ENCODE data around the gene PLA2G2C.

The PLA2G2C gene

DNA sequence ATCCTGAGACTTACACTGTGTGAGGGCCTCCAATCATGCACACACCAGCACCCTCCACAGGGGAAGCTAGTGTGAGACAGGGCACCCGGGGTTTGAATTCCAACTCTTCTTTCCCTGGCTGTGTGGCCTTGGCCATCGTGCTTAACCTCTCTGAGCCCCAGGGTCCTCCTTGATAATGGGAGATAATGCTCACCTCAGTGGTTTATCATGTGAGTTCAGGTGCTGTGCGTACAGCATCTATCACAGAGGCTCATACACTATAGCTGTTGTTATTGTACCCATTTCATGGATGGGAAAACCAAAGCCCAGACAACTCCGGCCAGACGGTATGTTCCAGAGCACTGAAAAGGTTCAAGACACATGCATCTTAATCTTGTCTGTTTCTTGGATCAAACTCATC is 16.4 kb downstream of the PLA2G2C start:
- H3K4me1 ChIP-seq (ENCODE audit: control extremely low read depth in 1 of 4, control insufficient read depth in 4 of 4, insufficient read depth in 4 of 4, low read length in 3 of 4) = peaks cover 0 to 5% (median 0%) of the 10 kb centered on the region in 4 experiments
- ChIA-PET CTCF (no interaction called here), POLR2A (no interaction called here)
- H3K9me3 ChIP-seq (ENCODE audit: control extremely low read depth in 1 of 5, control insufficient read depth in 4 of 5, insufficient read depth in 2 of 5, low read depth in 1 of 5, low read length in 4 of 5) = peaks cover 0 to 9% (median 3%) of the 10 kb centered on the region in 5 experiments
- H3K27me3 ChIP-seq (replicated peaks in 2 of 5; ENCODE audit: control insufficient read depth in 4 of 5, insufficient read depth in 5 of 5, low read length in 4 of 5) = peaks cover 0 to 5% (median 0%) of the 10 kb centered on the region in 5 experiments
- H3K36me3 ChIP-seq (ENCODE audit: control insufficient read depth in 4 of 4, insufficient read depth in 4 of 4, low read length in 3 of 4) = no peaks in the 10 kb centered on the region
- no peak for DNase-seq
- no peak overlapping the region for H3K4me3 ChIP-seq (ENCODE audit: control insufficient read depth in 1 of 7, extremely low read depth in 1 of 7, insufficient read depth in 4 of 7, low read depth in 2 of 7, low read length in 6 of 7)
- H3K27ac ChIP-seq (ENCODE audit: insufficient read depth in 1 of 2, low read depth in 1 of 2, low read length in 2 of 2, poor library complexity in 1 of 2, severe bottlenecking in 2 of 2) = no peak overlapping the region
- 96% methylated on average over 4 of the region's 5 CpGs for WGBS (ENCODE audit: insufficient coverage)

- Histone ChIP-seq H3K4me3 (ENCODE audit: control insufficient read depth in 1 of 7, extremely low read depth in 1 of 7, insufficient read depth in 4 of 7, low read depth in 2 of 7, low read length in 6 of 7) (no peak overlapping the region), H3K27ac (ENCODE audit: insufficient read depth in 1 of 2, low read depth in 1 of 2, low read length in 2 of 2, poor library complexity in 1 of 2, severe bottlenecking in 2 of 2) (no peak overlapping the region), H3K36me3 (ENCODE audit: control insufficient read depth in 4 of 4, insufficient read depth in 4 of 4, low read length in 3 of 4) (no peaks in the 10 kb centered on the region), H3K4me1 (ENCODE audit: control extremely low read depth in 1 of 4, control insufficient read depth in 4 of 4, insufficient read depth in 4 of 4, low read length in 3 of 4) (peaks cover 0 to 5% (median 0%) of the 10 kb centered on the region in 4 experiments), H3K9me3 (ENCODE audit: control extremely low read depth in 1 of 5, control insufficient read depth in 4 of 5, insufficient read depth in 2 of 5, low read depth in 1 of 5, low read length in 4 of 5) (peaks cover 0 to 14% (median 13%) of the 10 kb centered on the region in 5 experiments), H3K27me3 (replicated peaks in 2 of 5; ENCODE audit: control insufficient read depth in 4 of 5, insufficient read depth in 5 of 5, low read length in 4 of 5) (peaks cover 0 to 9% (median 0%) of the 10 kb centered on the region in 5 experiments)
- no peak for DNase-seq
- POLR2A ChIA-PET = no interaction called here
- CTCF ChIA-PET = interaction anchor here (1.1 kb wide), 1 partner anchor 10 kb away, joined by 3 read pairs; no protein-coding TSS in a partner anchor
- 98% methylated on average over 5 of the region's 9 CpGs for WGBS (ENCODE audit: insufficient coverage)
Measured at GRCh38 chr1:20168564-20169491, 17.5 kb downstream of the PLA2G2C start.

GRCh38 chr1:20167126-20167525 is 19.2 kb downstream of the PLA2G2C start:
- H3K27me3 ChIP-seq (replicated peaks in 2 of 5; ENCODE audit: control insufficient read depth in 4 of 5, insufficient read depth in 5 of 5, low read length in 4 of 5) = peaks cover 0 to 9% (median 0%) of the 10 kb centered on the region in 5 experiments
- ChIA-PET POLR2A (no interaction called here), CTCF (interaction anchor here (1.2 kb wide), 1 partner anchor 45 kb away, joined by 5 read pairs; no protein-coding TSS in a partner anchor)
- 99% methylated on average over 8 of the region's 8 CpGs for WGBS (ENCODE audit: insufficient coverage)
- peaks cover 0 to 22% (median 13%) of the 10 kb centered on the region in 5 experiments for H3K9me3 ChIP-seq (ENCODE audit: control extremely low read depth in 1 of 5, control insufficient read depth in 4 of 5, insufficient read depth in 2 of 5, low read depth in 1 of 5, low read length in 4 of 5)
- no peaks in the 10 kb centered on the region for H3K36me3 ChIP-seq (ENCODE audit: control insufficient read depth in 4 of 4, insufficient read depth in 4 of 4, low read length in 3 of 4)
- H3K4me3 ChIP-seq (ENCODE audit: control insufficient read depth in 1 of 7, extremely low read depth in 1 of 7, insufficient read depth in 4 of 7, low read depth in 2 of 7, low read length in 6 of 7) = no peak overlapping the region
- no peak overlapping the region for H3K27ac ChIP-seq (ENCODE audit: insufficient read depth in 1 of 2, low read depth in 1 of 2, low read length in 2 of 2, poor library complexity in 1 of 2, severe bottlenecking in 2 of 2)
- H3K4me1 ChIP-seq (ENCODE audit: control extremely low read depth in 1 of 4, control insufficient read depth in 4 of 4, insufficient read depth in 4 of 4, low read length in 3 of 4) = peaks cover 0 to 5% (median 0%) of the 10 kb centered on the region in 4 experiments
- no peak for DNase-seq

- peaks cover 0 to 9% (median 0%) of the 10 kb centered on the region in 5 experiments for H3K27me3 ChIP-seq (replicated peaks in 2 of 5; ENCODE audit: control insufficient read depth in 4 of 5, insufficient read depth in 5 of 5, low read length in 4 of 5)
- peaks cover 0 to under 1% (median 0%) of the 10 kb centered on the region in 4 experiments for H3K4me1 ChIP-seq (ENCODE audit: control extremely low read depth in 1 of 4, control insufficient read depth in 4 of 4, insufficient read depth in 4 of 4, low read length in 3 of 4)
- DNase-seq = no peak
- ChIA-PET CTCF (interaction anchor here (0.9 to 1.5 kb wide), 2 partner anchors 8 to 29 kb away, joined by 4 to 5 read pairs; no protein-coding TSS in a partner anchor), POLR2A (no interaction called here)
- H3K9me3 ChIP-seq (ENCODE audit: control extremely low read depth in 1 of 5, control insufficient read depth in 4 of 5, insufficient read depth in 2 of 5, low read depth in 1 of 5, low read length in 4 of 5) = peaks cover 0 to 28% (median 18%) of the 10 kb centered on the region in 5 experiments
- 92% methylated on average over 16 of the region's 17 CpGs for WGBS (ENCODE audit: insufficient coverage)
- no peak overlapping the region for H3K27ac ChIP-seq (ENCODE audit: insufficient read depth in 1 of 2, low read depth in 1 of 2, low read length in 2 of 2, poor library complexity in 1 of 2, severe bottlenecking in 2 of 2)
- no peaks in the 10 kb centered on the region for H3K36me3 ChIP-seq (ENCODE audit: control insufficient read depth in 4 of 4, insufficient read depth in 4 of 4, low read length in 3 of 4)
- H3K4me3 ChIP-seq (ENCODE audit: control insufficient read depth in 1 of 7, extremely low read depth in 1 of 7, insufficient read depth in 4 of 7, low read depth in 2 of 7, low read length in 6 of 7) = no peak overlapping the region
Measured at GRCh38 chr1:20166051-20166450, 20.3 kb downstream of the PLA2G2C start.

GRCh38 chr1:20165522-20165951 is 20.8 kb downstream of the PLA2G2C start:
- Histone ChIP-seq H3K9me3 (ENCODE audit: control extremely low read depth in 1 of 5, control insufficient read depth in 4 of 5, insufficient read depth in 2 of 5, low read depth in 1 of 5, low read length in 4 of 5) (peaks cover 0 to 34% (median 23%) of the 10 kb centered on the region in 5 experiments), H3K27ac (ENCODE audit: insufficient read depth in 1 of 2, low read depth in 1 of 2, low read length in 2 of 2, poor library complexity in 1 of 2, severe bottlenecking in 2 of 2) (no peak overlapping the region), H3K36me3 (ENCODE audit: control insufficient read depth in 4 of 4, insufficient read depth in 4 of 4, low read length in 3 of 4) (no peaks in the 10 kb centered on the region), H3K4me1 (ENCODE audit: control extremely low read depth in 1 of 4, control insufficient read depth in 4 of 4, insufficient read depth in 4 of 4, low read length in 3 of 4) (no peaks in the 10 kb centered on the region), H3K27me3 (replicated peaks in 2 of 5; ENCODE audit: control insufficient read depth in 4 of 5, insufficient read depth in 5 of 5, low read length in 4 of 5) (peaks cover 0 to 9% (median 0%) of the 10 kb centered on the region in 5 experiments), H3K4me3 (ENCODE audit: control insufficient read depth in 1 of 7, extremely low read depth in 1 of 7, insufficient read depth in 4 of 7, low read depth in 2 of 7, low read length in 6 of 7) (no peak overlapping the region)
- WGBS (ENCODE audit: insufficient coverage) = 97% methylated on average over 5 of the region's 16 CpGs
- DNase-seq = peak in 1 of 3 donors; percentile 38
- ChIA-PET CTCF (interaction anchor here (0.5 to 1.5 kb wide), 3 partner anchors 9 to 200 kb away, joined by 3 to 5 read pairs (median 4); no protein-coding TSS in a partner anchor), POLR2A (no interaction called here)

GRCh38 chr1:20164694-20165202 is 21.6 kb downstream of the PLA2G2C start:
- Histone ChIP-seq H3K27ac (ENCODE audit: insufficient read depth in 1 of 2, low read depth in 1 of 2, low read length in 2 of 2, poor library complexity in 1 of 2, severe bottlenecking in 2 of 2) (no peak overlapping the region), H3K4me1 (ENCODE audit: control extremely low read depth in 1 of 4, control insufficient read depth in 4 of 4, insufficient read depth in 4 of 4, low read length in 3 of 4) (no peaks in the 10 kb centered on the region), H3K27me3 (replicated peaks in 2 of 5; ENCODE audit: control insufficient read depth in 4 of 5, insufficient read depth in 5 of 5, low read length in 4 of 5) (peaks cover 0 to 9% (median 0%) of the 10 kb centered on the region in 5 experiments), H3K36me3 (ENCODE audit: control insufficient read depth in 4 of 4, insufficient read depth in 4 of 4, low read length in 3 of 4) (no peaks in the 10 kb centered on the region), H3K9me3 (ENCODE audit: control extremely low read depth in 1 of 5, control insufficient read depth in 4 of 5, insufficient read depth in 2 of 5, low read depth in 1 of 5, low read length in 4 of 5) (peaks cover 2 to 41% (median 31%) of the 10 kb centered on the region in 5 experiments), H3K4me3 (ENCODE audit: control insufficient read depth in 1 of 7, extremely low read depth in 1 of 7, insufficient read depth in 4 of 7, low read depth in 2 of 7, low read length in 6 of 7) (no peak overlapping the region)
- 69% methylated on average over 15 of the region's 15 CpGs for WGBS (ENCODE audit: insufficient coverage)
- DNase-seq = no peak
- POLR2A ChIA-PET = no interaction called here
- CTCF ChIA-PET = interaction anchor here (0.5 to 1.5 kb wide), 3 partner anchors 24 to 200 kb away, joined by 3 to 5 read pairs (median 3); no protein-coding TSS in a partner anchor

Data from common myeloid progenitor, CD34-positive (primary cell).